ENCODE data around the gene PTPRS. TPM values are rescaled to one million over a fixed set of nuclear protein-coding genes. Genes with fewer than 3 reads are reported as not detected.

PTPRS gene
- total and polyA plus RNA-seq, 2 of the 13 experiments (the other 11 are each of a cell fraction or from before 2014, with no cell fraction given), result 32.7 to 43.9 TPM

DNA sequence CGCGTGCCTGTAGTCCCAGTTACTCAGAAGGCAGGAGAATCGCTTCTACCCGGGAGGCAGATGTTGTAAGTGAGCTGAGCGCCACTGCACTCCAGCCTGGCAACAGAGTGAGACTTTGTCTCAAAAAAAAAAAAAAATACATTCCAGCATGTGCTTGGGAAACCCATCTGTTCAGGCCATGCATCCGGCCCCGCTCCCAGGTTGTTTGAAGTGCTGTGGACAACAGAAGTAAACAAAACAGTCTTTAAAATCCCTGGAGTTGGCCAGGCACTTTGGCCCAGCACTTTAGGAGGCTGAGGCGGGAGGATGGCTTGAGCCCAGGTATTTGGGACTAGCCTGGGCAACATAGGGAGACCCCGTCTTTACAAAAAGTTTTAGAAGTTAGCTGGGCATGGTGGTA is 3.2 kb upstream of the PTPRS start (continued):
- TF ChIP-seq SRSF9 (IDR thresholded peaks at IDR 0.05; ENCODE audit: borderline replicate concordance, insufficient read depth, low read depth, low read length, poor library complexity, severe bottlenecking) (no peak), ZNF121 (CRISPR knock-in tag; IDR thresholded peaks at IDR 0.05) (peak; percentile 94), NR1H2 (CRISPR knock-in tag; IDR thresholded peaks at IDR 0.05; ENCODE audit: borderline replicate concordance, low read depth) (no peak), ZBTB38 (CRISPR knock-in tag; IDR thresholded peaks at IDR 0.05) (0 out of 2 replicates have a peak, but pooled peaks have one; percentile 4), ZNF605 (CRISPR knock-in tag; IDR thresholded peaks at IDR 0.05) (peak; percentile 47; the same call in 1 of the 2 replicates), ZNF143 (CRISPR knock-in tag; IDR thresholded peaks at IDR 0.05) (0 out of 2 replicates have a peak, but pooled peaks have one; percentile 20), ZNF260 (CRISPR knock-in tag; IDR thresholded peaks at IDR 0.05; ENCODE audit: borderline replicate concordance, low read depth) (no peak), CBFB (CRISPR knock-in tag; IDR thresholded peaks at IDR 0.05) (no peak), KDM2A (CRISPR knock-in tag; IDR thresholded peaks at IDR 0.05; ENCODE audit: borderline replicate concordance, low read depth) (peak; percentile 40; the same call in 1 of the 2 replicates), MIXL1 (CRISPR knock-in tag; IDR thresholded peaks at IDR 0.05) (no peak; the same call in 1 of the 2 replicates), ZNF367 (CRISPR knock-in tag; IDR thresholded peaks at IDR 0.05; ENCODE audit: borderline replicate concordance) (no peak), ZNF550 (CRISPR knock-in tag; IDR thresholded peaks at IDR 0.05; ENCODE audit: borderline replicate concordance) (no peak)
- TF ChIP-seq, protein P1, sequence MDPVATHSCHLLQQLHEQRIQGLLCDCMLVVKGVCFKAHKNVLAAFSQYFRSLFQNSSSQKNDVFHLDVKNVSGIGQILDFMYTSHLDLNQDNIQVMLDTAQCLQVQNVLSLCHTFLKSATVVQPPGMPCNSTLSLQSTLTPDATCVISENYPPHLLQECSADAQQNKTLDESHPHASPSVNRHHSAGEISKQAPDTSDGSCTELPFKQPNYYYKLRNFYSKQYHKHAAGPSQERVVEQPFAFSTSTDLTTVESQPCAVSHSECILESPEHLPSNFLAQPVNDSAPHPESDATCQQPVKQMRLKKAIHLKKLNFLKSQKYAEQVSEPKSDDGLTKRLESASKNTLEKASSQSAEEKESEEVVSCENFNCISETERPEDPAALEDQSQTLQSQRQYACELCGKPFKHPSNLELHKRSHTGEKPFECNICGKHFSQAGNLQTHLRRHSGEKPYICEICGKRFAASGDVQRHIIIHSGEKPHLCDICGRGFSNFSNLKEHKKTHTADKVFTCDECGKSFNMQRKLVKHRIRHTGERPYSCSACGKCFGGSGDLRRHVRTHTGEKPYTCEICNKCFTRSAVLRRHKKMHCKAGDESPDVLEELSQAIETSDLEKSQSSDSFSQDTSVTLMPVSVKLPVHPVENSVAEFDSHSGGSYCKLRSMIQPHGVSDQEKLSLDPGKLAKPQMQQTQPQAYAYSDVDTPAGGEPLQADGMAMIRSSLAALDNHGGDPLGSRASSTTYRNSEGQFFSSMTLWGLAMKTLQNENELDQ (CRISPR knock-in tag; IDR thresholded peaks at IDR 0.05; ENCODE audit: borderline replicate concordance), result no peak
- TF ChIP-seq, protein P2, sequence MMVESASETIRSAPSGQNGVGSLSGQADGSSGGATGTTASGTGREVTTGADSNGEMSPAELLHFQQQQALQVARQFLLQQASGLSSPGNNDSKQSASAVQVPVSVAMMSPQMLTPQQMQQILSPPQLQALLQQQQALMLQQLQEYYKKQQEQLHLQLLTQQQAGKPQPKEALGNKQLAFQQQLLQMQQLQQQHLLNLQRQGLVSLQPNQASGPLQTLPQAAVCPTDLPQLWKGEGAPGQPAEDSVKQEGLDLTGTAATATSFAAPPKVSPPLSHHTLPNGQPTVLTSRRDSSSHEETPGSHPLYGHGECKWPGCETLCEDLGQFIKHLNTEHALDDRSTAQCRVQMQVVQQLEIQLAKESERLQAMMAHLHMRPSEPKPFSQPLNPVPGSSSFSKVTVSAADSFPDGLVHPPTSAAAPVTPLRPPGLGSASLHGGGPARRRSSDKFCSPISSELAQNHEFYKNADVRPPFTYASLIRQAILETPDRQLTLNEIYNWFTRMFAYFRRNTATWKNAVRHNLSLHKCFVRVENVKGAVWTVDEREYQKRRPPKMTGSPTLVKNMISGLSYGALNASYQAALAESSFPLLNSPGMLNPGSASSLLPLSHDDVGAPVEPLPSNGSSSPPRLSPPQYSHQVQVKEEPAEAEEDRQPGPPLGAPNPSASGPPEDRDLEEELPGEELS (CRISPR knock-in tag; IDR thresholded peaks at IDR 0.05), result peak; percentile 95
- TF ChIP-seq, protein P3, sequence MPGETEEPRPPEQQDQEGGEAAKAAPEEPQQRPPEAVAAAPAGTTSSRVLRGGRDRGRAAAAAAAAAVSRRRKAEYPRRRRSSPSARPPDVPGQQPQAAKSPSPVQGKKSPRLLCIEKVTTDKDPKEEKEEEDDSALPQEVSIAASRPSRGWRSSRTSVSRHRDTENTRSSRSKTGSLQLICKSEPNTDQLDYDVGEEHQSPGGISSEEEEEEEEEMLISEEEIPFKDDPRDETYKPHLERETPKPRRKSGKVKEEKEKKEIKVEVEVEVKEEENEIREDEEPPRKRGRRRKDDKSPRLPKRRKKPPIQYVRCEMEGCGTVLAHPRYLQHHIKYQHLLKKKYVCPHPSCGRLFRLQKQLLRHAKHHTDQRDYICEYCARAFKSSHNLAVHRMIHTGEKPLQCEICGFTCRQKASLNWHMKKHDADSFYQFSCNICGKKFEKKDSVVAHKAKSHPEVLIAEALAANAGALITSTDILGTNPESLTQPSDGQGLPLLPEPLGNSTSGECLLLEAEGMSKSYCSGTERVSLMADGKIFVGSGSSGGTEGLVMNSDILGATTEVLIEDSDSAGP (CRISPR knock-in tag; IDR thresholded peaks at IDR 0.05; ENCODE audit: borderline replicate concordance), result peak; percentile 22; the same call in 1 of the 2 replicates
- TF ChIP-seq, protein P4, sequence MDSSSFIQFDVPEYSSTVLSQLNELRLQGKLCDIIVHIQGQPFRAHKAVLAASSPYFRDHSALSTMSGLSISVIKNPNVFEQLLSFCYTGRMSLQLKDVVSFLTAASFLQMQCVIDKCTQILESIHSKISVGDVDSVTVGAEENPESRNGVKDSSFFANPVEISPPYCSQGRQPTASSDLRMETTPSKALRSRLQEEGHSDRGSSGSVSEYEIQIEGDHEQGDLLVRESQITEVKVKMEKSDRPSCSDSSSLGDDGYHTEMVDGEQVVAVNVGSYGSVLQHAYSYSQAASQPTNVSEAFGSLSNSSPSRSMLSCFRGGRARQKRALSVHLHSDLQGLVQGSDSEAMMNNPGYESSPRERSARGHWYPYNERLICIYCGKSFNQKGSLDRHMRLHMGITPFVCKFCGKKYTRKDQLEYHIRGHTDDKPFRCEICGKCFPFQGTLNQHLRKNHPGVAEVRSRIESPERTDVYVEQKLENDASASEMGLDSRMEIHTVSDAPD (CRISPR knock-in tag; IDR thresholded peaks at IDR 0.05), result no peak
- TF ChIP-seq, protein P5, sequence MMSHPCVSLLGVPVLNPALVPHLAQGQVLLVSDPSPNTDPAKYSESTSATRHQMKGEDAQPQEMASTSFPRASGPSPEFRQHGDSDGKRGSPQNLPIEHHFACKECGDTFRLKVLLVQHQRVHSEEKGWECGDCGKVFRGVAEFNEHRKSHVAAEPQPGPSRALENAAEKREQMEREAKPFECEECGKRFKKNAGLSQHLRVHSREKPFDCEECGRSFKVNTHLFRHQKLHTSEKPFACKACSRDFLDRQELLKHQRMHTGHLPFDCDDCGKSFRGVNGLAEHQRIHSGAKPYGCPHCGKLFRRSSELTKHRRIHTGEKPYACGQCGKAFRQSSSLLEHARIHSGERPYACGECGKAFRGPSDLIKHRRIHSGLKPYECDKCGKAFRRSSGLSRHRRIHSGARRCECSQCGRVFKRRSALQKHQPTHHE (CRISPR knock-in tag; IDR thresholded peaks at IDR 0.05; ENCODE audit: borderline replicate concordance), result no peak
- TF ChIP-seq, protein P6, sequence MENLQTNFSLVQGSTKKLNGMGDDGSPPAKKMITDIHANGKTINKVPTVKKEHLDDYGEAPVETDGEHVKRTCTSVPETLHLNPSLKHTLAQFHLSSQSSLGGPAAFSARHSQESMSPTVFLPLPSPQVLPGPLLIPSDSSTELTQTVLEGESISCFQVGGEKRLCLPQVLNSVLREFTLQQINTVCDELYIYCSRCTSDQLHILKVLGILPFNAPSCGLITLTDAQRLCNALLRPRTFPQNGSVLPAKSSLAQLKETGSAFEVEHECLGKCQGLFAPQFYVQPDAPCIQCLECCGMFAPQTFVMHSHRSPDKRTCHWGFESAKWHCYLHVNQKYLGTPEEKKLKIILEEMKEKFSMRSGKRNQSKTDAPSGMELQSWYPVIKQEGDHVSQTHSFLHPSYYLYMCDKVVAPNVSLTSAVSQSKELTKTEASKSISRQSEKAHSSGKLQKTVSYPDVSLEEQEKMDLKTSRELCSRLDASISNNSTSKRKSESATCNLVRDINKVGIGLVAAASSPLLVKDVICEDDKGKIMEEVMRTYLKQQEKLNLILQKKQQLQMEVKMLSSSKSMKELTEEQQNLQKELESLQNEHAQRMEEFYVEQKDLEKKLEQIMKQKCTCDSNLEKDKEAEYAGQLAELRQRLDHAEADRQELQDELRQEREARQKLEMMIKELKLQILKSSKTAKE (CRISPR knock-in tag; IDR thresholded peaks at IDR 0.05; ENCODE audit: borderline replicate concordance), result no peak

All from HepG2 (cell line).